GM23248 (cell line): ENCODE measurements around the gene HERC4. TPM values are rescaled to one million over a fixed set of nuclear protein-coding genes. Genes with fewer than 3 reads are reported as not detected.

Experiments
- DNase-seq: peaks from one replicate; pipeline ENCODE4 v3.0.0-alpha.2; 2015
- H2AFZ ChIP-seq: fragments of 200-600 bp; sonication (generic); 2 replicates; pipeline ENCODE4 v1.6.1; 2016; ENCODE audit warnings: antibody characterized with exemption
- H3F3A ChIP-seq: fragments of 200-600 bp; sonication (generic); 2 replicates; pipeline ENCODE4 v1.6.1; 2016; ENCODE audit warnings: mild to moderate bottlenecking, antibody characterized with exemption, mixed run types; ENCODE audit not compliant: insufficient read depth
- H3K27ac ChIP-seq: fragments of 200-600 bp; sonication (generic); 2 replicates; pipeline ENCODE4 v1.5.1; 2016; ENCODE audit warnings: mild to moderate bottlenecking
- H3K27me3 ChIP-seq: fragments of 200-600 bp; sonication (generic); replicated peaks from 2 replicates; pipeline ENCODE4 v1.6.1; 2016; ENCODE audit warnings: mild to moderate bottlenecking; ENCODE audit not compliant: insufficient read depth
- H3K36me3 ChIP-seq: fragments of 200-600 bp; sonication (generic); 2 replicates; pipeline ENCODE4 v1.6.1; 2016; ENCODE audit warnings: low read depth, mild to moderate bottlenecking
- H3K4me1 ChIP-seq: fragments of 200-600 bp; sonication (generic); 2 replicates; pipeline ENCODE4 v1.6.1; 2016; ENCODE audit warnings: mild to moderate bottlenecking; ENCODE audit not compliant: insufficient read depth
- H3K4me2 ChIP-seq: fragments of 200-600 bp; sonication (generic); one replicate; pipeline ENCODE4 v1.6.1; 2016; ENCODE audit warnings: mild to moderate bottlenecking; ENCODE audit not compliant: unreplicated experiment
- H3K4me3 ChIP-seq: fragments of 200-600 bp; sonication (generic); 2 replicates; pipeline ENCODE4 v1.5.1; 2016; ENCODE audit warnings: mild to moderate bottlenecking
- H3K79me2 ChIP-seq: fragments of 200-600 bp; sonication (generic); 2 replicates; pipeline ENCODE4 v1.6.1; 2016; ENCODE audit warnings: mild to moderate bottlenecking; ENCODE audit not compliant: insufficient read depth
- H3K9ac ChIP-seq: fragments of 200-600 bp; sonication (generic); 2 replicates; pipeline ENCODE4 v1.6.1; 2016; ENCODE audit warnings: mild to moderate bottlenecking
- H3K9me2 ChIP-seq: fragments of 200-600 bp; sonication (generic); 2 replicates; pipeline ENCODE4 v1.6.1; 2016; ENCODE audit warnings: mixed run types, mild to moderate bottlenecking, moderate library complexity; ENCODE audit not compliant: insufficient read depth
- H3K9me3 ChIP-seq: fragments of 200-600 bp; sonication (generic); one replicate; pipeline ENCODE4 v1.6.1; 2017; ENCODE audit warnings: low read depth
- H4K20me1 ChIP-seq: fragments of 200-600 bp; sonication (generic); 2 replicates; pipeline ENCODE4 v1.6.0; 2016; ENCODE audit not compliant: insufficient read depth
- EZH2 ChIP-seq: fragments of 200-600 bp; sonication (generic); IDR thresholded peaks from 2 replicates; pipeline ENCODE4 v1.6.1; 2018; ENCODE audit warnings: antibody characterized with exemption, mild to moderate bottlenecking; ENCODE audit not compliant: insufficient read depth, poor library complexity, severe bottlenecking
- EZH2phosphoT487 ChIP-seq: fragments of 200-600 bp; sonication (generic); IDR thresholded peaks from 2 replicates; pipeline ENCODE4 v1.6.1; 2018; ENCODE audit warnings: antibody characterized with exemption, moderate library complexity, mild to moderate bottlenecking, low read depth; ENCODE audit not compliant: insufficient read depth
- WGBS, 2 experiments: methylation state at CpG; one replicate each; pipeline ENCODE4 v1.1.6; 2015 to 2017; ENCODE audit warnings: low lambda C conversion rate in 2 of 2, low coverage in 1 of 2; ENCODE audit errors: missing lambda C conversion rate in 2 of 2; 5-methylcytosine and 5-hydroxymethylcytosine counted together
- in situ Hi-C: fragments of 300-500 bp; cut with MboI; formaldehyde crosslinking; loops from 2 replicates; pipeline ENCODE4 v1.15.0; 2020
- polyA plus RNA-seq: library from polyadenylated mRNA; unstranded; fragments of >200 nt; fragmentation: Nextera tagmentation; extraction: Ambion mirVana; gene quantifications from 2 replicates; pipeline ENCODE4 v1.2.1, GENCODE V29; 2016
- total RNA-seq: library from RNA; depleted of rRNA; stranded (reverse); fragments of >200 nt; shearing (Covaris generic); gene quantifications from 2 replicates; pipeline ENCODE4 v1.2.3, GENCODE V29; 2014

HERC4 gene
- total and polyA plus RNA-seq, 2 experiments from 2014 or later, result 127 to 228 TPM

GRCh38 chr10:68107651-68108050 lies 32.6 kb upstream of the HERC4 start:
- peaks cover 4% of the 10 kb centered on the region for H3K36me3 ChIP-seq
- no peak overlapping the region for H2AFZ ChIP-seq
- peaks cover 27% of the 10 kb centered on the region for H3F3A ChIP-seq
- TF ChIP-seq EZH2, result no peak
- no peak for TF ChIP-seq EZH2phosphoT487
- no peaks in the 10 kb centered on the region for H3K27me3 ChIP-seq
- no peaks in the 10 kb centered on the region for H4K20me1 ChIP-seq
- in situ Hi-C loops, result loop anchor here (5.0 kb wide), 1 partner anchor 40 kb away; no protein-coding TSS in a partner anchor
- H3K9ac ChIP-seq, result no peak overlapping the region
- DNase-seq, result no peak
- H3K4me3 ChIP-seq, result peak overlapping the region; percentile 74
- H3K4me1 ChIP-seq, result peaks cover 77% of the 10 kb centered on the region
- H3K4me2 ChIP-seq, result peak overlapping the region; percentile 94
- no peaks in the 10 kb centered on the region; the same call in 1 of the 2 replicates for H3K9me2 ChIP-seq
- H3K9me3 ChIP-seq, result no peaks in the 10 kb centered on the region
- peak overlapping the region; percentile 78; the same call in 1 of the 2 replicates for H3K27ac ChIP-seq
- 95 to 96% methylated on average over 1 of the region's 1 CpG for WGBS, 2 experiments
- H3K79me2 ChIP-seq, result peaks cover 66% of the 10 kb centered on the region

GRCh38 chr10:68106656-68107055 lies 31.6 kb upstream of the HERC4 start:
- Histone ChIP-seq H3K4me1 (peaks cover 80% of the 10 kb centered on the region), H3K27ac (peak overlapping the region; percentile 78), H2AFZ (no peak overlapping the region), H3K27me3 (no peaks in the 10 kb centered on the region), H3K9me2 (no peaks in the 10 kb centered on the region; the same call in 1 of the 2 replicates), H4K20me1 (no peaks in the 10 kb centered on the region), H3K79me2 (peaks cover 61% of the 10 kb centered on the region), H3F3A (peaks cover 30% of the 10 kb centered on the region), H3K4me3 (peak overlapping the region; percentile 74), H3K36me3 (no peaks in the 10 kb centered on the region; the same call in 1 of the 2 replicates), H3K4me2 (peak overlapping the region; percentile 94), H3K9ac (peak overlapping the region; percentile 67), H3K9me3 (no peaks in the 10 kb centered on the region)
- 31 to 33% methylated on average over 3 of the region's 3 CpGs for WGBS, 2 experiments
- peak; percentile 85 for DNase-seq
- TF ChIP-seq EZH2phosphoT487 (no peak), EZH2 (no peak)
- in situ Hi-C loops, result loop anchor here (5.0 kb wide), 1 partner anchor 41 kb away; no protein-coding TSS in a partner anchor

GRCh38 chr10:68105820-68106219 lies 30.7 kb upstream of the HERC4 start:
- H3K4me3 ChIP-seq, result peak overlapping the region; percentile 74
- H3K4me1 ChIP-seq, result peaks cover 87% of the 10 kb centered on the region
- no peaks in the 10 kb centered on the region; the same call in 1 of the 2 replicates for H3K36me3 ChIP-seq

GRCh38 chr10:68103901-68104300 lies 28.8 kb upstream of the HERC4 start:
- no peak for DNase-seq
- Histone ChIP-seq H3K79me2 (peaks cover 37% of the 10 kb centered on the region), H3K9ac (no peak overlapping the region), H3K4me1 (peaks cover 86% of the 10 kb centered on the region), H3K27ac (peak overlapping the region; percentile 55), H2AFZ (no peak overlapping the region), H3K4me2 (no peak overlapping the region), H3K4me3 (no peak overlapping the region), H3F3A (peaks cover 57% of the 10 kb centered on the region), H3K36me3 (no peaks in the 10 kb centered on the region; the same call in 1 of the 2 replicates), H3K9me2 (no peaks in the 10 kb centered on the region; the same call in 1 of the 2 replicates), H3K27me3 (no peaks in the 10 kb centered on the region), H4K20me1 (no peaks in the 10 kb centered on the region), H3K9me3 (no peaks in the 10 kb centered on the region)
- TF ChIP-seq EZH2phosphoT487 (no peak), EZH2 (no peak)
- WGBS, 2 experiments, result 98 to 99% methylated on average over 3 of the region's 3 CpGs
- in situ Hi-C loops, result no loop called here

More at GRCh38 chr10:68105820-68106219, 30.7 kb upstream of the HERC4 start:
- no peaks in the 10 kb centered on the region for H4K20me1 ChIP-seq
- no peaks in the 10 kb centered on the region for H3K9me3 ChIP-seq
- peak overlapping the region; percentile 78 for H3K27ac ChIP-seq
- H3K9ac ChIP-seq, result peak overlapping the region; percentile 67
- no peak overlapping the region for H2AFZ ChIP-seq
- TF ChIP-seq EZH2 (no peak), EZH2phosphoT487 (no peak)
- peaks cover 53% of the 10 kb centered on the region for H3K79me2 ChIP-seq
- H3K9me2 ChIP-seq, result no peaks in the 10 kb centered on the region; the same call in 1 of the 2 replicates
- DNase-seq, result peak; percentile 88
- in situ Hi-C loops, result loop anchor here (5.0 kb wide), 1 partner anchor 41 kb away; no protein-coding TSS in a partner anchor
- H3F3A ChIP-seq, result peaks cover 38% of the 10 kb centered on the region
- 11 to 12% methylated on average over 3 of the region's 3 CpGs for WGBS, 2 experiments
- H3K27me3 ChIP-seq, result no peaks in the 10 kb centered on the region
- H3K4me2 ChIP-seq, result peak overlapping the region; percentile 94
